HG03575 (cell line): Measurements from ENCODE around the gene PHF12.
"Not testable (repeated sequence)": the region's sequence is repeated elsewhere in the genome, so short reads cannot be mapped to it uniquely, and the experiment has no call there.

Experiments used
- ATAC-seq: cut with Tn5 transposase; IDR thresholded peaks from one replicate; pipeline ENCODE4 v1.9.1; 2021; ENCODE audit not compliant: unreplicated experiment, insufficient number of reproducible peaks, low FRiP score; ENCODE audit errors: extremely low read depth

The PHF12 gene

DNA sequence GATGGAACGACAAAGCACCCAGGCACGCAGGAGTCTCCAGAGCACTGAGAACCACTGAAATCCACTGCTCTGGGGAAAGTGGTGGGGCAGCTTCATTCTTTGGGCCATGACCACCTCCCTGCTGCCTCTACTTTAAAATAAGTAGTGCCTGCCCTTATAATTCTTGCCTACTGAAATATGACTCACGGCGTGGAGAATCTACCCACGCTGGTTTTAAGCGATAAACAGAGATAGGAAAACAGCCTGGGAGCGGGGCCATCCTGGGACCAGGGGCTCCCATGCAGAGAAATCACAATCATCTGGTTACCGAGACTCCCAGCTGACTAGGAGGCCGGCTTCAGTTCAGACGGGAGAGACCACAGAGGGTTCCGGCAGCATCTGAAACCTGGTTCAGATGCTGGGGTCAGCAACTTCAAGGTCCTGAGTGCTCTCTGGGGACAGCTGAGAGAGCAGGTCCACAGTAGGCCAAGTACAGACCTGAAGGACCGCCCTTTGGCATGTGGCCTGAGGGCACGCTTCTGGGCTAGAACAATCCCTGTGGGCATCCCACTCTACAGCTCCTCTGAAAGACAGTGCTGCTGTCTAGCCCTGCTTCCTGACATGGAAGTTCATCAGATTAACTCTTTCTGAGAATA lies 39.8 kb downstream of the PHF12 start:
- no peak for ATAC-seq

DNA sequence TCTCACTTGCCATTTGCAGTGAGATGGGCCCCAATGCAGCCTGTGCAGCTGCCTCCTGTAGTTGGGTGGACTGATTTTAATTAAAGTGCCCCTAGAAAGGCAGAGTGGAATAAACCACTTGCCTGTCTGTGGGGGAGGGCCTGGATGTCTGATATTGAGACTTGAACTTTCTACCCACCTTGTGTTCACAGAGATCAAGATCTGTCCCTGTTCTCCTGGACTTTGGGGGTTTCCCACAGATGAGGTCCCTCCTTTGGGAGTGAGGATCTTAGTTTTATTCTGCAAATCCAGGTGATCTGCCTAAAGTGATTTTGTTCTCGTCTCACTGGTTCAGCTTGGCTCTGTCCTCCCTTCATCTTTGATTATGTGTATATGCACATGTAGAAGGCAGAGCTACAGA lies 40.8 kb downstream of the PHF12 start:
- ATAC-seq = no peak

DNA sequence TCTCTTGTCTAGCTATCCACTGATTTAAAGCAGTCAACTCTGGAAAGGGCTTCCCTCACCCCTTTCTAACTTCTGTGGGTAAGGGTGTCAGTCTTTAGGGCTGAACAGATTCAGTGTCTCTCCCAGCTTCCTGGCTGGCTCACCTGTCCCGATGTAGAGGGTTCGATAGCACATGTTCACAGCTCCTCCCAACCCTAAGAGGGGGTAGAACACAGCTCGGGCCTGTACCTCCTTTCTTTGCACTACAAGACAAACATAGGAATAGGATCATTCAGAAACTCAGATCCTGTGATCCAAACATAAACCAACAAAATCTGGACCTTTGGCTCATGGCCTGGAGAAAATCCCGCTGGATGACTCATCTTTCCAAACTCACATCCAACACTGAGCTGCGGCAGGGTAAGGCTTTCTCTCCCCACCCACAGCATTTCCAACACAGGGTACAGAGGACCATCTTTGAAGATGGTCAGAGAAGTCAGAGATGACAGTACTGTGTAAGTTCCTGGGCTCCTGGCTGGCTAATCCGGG lies 42.6 kb downstream of the PHF12 start:
- no peak for ATAC-seq

DNA sequence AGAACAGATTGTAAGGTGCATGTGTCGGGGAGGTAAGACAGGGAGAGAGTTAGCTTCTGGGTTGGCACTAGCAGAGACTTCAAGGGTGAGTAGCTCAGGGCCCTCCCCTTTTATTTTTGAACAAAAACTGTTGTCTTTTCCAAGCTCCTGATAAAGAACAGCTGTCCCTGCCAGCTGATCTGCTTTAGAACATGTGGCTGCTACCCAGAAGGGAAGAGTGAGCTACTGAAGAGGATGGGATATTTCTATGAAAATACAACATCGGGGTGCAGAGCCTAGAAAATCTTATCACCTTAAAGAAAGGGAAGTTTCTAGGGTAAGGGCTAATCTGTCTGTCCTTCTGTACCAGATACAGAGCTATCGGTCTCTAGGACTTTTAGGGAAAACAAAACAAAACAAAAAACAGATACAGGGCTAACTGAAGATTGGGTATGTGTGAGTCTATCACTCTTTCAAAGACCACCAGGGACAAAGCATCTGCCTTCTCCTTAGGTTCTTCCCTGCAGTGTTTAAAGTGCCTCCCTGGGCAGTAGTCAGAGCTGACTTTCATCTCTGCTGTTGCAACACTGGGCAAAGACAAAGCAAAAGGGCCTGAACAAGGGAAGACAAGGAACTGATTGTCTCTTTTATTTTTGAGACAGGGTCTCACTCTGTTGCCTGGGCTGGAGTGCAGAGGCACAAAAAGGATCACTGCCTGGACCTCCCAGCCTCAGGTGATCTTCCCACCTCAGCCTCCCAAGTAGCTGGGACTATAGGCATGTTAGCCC lies 43.4 kb downstream of the PHF12 start:
- no peak for ATAC-seq

DNA sequence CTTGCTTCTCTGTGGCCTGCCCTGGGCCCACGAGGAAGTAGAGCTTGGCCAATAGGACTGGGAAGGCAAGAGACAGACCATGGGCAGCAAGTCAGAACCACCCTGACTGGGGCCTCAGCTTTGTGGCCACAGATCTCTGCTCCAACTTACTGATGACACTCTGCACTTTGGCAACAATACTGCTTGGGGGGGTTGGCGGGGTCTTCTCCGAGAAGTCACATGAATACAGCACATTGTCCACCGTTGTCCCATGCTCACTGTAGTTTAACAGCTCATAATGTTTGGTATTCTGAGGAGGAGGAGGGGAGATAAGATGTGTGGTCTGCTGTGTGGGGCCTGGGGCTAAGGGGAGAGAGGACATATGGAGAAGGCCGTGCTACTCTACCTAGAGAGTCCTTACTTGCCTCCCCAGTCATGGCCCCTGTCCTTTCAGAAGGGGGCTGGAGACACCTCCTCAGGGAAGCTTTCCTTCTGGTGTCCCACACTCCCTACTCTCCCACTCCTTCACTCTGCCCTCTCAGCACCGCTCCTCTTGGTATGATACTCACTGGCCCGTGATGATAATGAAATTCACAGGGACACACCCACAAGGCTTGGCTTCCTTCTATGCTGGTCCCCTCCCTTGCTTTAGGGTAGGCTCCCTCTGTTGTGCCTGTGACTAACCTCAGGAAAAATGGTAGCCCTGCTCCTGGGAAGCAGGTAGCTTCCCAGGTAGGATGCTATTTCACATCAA lies 44.4 kb downstream of the PHF12 start:
- no peak for ATAC-seq

DNA sequence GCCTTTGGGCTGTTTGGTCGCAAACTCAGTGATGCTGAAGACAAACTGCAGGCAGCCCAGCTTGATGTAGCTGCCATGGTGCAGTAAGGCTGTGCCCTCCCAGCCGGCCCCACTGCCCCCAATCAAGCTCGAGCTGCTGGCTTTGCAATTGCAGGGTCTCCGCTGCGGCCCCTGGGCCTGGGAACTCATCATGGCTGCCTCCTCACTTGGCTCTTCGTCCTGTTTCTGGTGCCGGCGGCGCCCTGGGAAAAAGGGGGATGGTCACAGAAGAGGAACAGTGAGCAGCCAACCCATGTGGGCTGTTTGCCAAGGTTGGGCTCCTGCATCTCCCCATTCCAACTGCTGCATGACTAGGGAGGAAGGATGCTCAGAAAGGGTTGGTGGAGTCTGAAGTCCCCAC lies 45.0 kb downstream of the PHF12 start:
- ATAC-seq = no peak

DNA sequence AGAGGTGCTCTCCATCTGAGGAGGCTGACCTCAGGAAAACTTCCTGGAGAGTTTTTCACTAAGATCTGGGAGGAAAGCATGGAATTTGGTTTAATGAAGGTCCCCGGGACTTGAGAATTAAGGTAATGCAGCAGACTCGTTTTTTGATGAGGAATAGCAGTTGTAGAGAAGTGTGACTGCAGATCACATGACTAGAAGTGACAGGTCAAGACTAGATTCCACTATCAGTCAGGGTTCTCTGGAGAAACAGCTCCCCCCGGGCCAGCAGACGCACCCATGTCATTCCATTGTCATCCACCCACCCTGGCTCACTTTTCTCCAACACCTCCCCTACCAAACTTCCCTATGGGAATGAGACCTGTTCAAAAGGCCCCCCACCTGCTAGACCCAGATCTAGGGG lies 46.5 kb downstream of the PHF12 start:
- no peak for ATAC-seq

DNA sequence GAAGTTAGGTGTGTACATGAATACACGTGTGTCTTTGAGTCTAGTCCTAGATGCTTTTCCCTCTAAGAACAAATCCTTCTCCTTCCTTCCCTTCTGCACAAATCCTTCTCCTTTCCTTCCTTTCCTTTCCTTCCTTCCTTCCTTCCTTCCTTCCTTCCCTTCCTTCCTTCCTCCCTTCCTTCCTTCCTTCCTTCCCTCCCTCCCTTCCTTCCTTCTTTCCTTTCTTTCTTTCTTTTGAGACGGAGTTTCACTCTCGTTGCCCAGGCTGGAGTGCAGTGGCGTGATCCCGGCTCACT lies 47.8 kb downstream of the PHF12 start:
- not testable (repeated sequence) for ATAC-seq

DNA sequence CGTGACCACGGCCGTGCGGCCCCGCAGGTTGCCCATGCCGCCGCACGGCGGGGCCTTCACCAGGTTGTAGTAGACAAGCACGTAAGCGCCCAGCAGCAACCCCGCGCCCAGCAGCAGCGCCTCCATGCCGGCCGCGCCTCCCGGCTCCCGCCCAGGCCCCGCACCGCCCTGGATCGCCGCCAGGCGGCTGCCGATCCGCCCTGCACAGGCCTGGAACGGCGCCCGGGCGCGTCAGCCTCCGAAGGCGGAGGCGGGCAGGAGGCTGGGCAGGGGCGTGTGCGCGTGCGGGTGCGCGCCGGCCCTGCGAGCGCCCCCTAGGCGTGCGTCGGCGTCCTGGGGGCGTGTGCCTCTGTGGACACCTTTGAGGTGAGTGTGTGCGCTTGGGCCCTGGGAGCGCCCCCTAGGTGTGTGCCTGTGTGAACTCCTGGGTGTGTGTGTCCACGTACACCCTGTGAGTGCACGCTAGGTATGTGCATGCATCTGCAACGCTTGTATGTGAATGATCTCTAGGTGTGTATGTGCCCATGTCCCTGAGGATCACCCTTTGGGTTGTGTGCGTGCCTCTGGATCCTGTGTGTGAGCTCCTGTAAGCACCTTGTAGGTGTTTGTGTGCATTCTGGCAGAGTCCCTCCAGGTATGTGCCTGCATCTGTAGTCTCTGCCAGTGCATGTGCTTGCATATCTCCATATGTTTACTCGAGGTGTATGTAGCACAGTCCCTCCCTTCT lies 48.3 kb downstream of the PHF12 start, which contains the start of gene DHRS13:
DHRS13 (minus strand) TSS at position 261 of the 727 bp plus-strand sequence; CDS start at position 126, 135 bp downstream.
- ATAC-seq = no peak

DNA sequence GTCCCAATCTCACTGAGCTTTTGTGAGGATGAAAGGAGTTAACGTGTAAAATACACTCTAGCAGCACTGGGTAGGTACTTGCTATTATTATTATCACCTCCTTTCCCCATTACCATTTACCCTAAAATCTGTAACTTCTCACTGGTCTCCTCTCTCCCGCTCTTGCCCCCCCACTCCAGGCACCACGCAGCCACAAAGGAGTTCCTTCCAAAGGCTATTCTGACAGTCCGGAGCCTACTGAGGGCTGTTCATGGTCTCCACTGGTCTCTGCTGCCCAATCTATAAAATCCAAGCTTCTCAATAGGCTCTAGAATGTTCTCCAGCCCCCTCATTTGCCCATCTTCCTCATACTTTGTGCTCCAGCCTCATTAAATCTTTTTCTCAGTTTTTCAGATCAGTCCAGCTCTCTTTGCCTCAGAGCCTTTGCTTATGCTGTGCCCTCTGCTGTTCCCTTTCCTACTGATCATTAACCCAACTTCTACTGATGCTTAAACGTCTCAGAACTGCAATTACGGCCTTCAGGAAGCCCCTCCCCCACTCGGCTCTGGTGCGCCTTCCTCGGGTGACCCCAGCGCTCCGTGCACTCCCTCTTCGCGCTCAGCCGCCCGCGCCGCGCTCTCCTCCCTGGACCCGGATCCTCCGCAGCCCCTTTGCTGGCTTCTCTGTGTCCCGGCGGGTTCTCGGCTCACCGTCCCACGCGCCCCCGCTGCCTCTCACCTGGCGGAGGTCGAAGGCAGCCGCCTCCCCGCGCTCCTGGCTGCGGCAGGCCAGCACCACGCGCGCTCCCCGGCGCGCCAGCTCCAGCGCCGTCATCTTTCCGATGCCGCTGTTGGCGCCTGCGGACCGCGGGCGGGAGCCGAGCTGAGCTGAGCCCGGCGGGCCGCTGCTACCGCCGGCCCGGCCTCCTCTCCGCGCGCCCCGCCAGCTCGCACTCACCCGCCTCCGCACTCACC lies 49.2 kb downstream of the PHF12 start:
- no peak for ATAC-seq

DNA sequence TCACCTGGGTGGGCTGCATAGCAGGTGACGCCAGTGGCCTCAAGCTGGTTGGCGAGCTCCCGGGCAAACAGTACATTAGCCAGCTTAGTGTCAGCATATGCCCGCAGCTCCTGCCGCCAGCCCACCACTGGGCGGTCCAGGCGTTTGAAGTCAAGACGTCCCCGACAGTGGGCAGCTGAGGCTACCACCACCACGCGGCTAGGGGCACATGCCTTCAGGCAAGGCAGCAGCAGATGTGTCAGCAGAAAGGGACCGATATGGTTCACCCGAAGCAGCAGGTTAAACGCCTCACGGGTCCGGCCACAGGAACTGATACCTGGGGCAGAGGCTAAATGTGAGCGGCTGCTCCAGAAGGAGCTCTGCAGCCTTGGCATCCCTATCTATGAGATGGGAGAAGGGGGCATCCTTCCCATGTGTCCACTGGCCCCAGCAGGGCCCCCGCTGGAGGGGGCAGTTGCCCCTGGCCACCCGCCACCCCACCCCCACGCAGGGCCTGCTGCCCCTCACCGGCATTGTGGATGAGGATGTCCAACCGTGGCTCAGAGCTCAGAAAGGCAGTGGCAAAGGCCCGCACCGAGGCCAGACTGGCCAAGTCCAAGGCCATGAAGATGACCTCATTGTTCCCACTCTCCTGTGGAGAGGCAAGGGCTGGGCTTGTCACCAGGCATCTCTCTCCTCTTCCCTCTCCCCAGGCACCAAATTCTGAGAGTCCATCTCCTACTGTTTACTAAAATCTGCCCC lies 50.2 kb downstream of the PHF12 start:
- ATAC-seq = no peak

DNA sequence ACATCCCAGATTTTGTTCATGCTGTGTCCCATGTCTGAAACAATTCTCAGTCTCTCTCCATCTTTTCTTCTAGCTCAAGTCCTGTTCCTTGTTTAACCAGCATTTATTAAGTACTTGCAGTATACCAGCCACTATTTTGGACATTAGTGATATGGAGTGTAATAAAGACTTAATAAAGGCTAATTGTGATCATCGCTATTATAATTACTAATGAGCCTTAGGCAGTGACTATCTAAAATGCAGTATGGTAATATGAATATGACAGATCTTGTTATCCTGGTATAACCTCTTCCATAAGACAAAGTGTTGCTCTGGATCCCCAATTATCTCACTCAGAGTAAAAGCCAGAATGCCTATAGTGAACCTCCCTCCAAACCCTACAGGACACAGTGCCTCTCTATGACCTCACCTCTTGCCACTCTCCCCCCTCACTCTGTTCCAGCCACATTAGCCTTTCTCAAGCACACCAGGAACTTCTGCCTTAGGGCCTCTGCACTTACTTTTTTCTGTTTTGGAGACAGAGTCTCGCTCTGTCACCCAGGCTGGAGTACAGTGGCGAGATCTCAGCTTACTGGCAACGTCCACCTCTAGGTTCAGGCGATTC lies 52.0 kb downstream of the PHF12 start:
- no peak for ATAC-seq

DNA sequence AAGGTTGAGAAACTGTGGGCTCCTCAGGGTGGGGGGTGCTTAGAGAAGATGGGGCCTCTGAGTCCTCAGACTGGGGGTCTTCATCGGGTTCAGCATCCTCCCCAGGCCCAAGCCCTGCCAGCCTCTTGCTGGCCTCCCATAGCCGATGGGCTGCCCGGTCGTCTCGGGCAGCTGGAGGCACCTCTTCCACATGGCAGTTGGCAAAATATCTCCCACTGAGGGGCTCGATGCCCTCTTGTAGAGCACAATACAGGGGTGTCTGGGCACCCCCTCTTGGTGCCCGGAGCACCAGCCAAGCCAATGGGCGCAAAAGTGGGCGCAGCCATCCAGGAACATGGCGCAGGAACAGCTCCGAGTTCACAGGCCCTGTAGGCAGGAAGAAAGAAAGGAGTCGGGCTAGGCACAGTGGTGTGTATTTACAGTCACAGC lies 52.8 kb downstream of the PHF12 start:
- ATAC-seq = no peak

DNA sequence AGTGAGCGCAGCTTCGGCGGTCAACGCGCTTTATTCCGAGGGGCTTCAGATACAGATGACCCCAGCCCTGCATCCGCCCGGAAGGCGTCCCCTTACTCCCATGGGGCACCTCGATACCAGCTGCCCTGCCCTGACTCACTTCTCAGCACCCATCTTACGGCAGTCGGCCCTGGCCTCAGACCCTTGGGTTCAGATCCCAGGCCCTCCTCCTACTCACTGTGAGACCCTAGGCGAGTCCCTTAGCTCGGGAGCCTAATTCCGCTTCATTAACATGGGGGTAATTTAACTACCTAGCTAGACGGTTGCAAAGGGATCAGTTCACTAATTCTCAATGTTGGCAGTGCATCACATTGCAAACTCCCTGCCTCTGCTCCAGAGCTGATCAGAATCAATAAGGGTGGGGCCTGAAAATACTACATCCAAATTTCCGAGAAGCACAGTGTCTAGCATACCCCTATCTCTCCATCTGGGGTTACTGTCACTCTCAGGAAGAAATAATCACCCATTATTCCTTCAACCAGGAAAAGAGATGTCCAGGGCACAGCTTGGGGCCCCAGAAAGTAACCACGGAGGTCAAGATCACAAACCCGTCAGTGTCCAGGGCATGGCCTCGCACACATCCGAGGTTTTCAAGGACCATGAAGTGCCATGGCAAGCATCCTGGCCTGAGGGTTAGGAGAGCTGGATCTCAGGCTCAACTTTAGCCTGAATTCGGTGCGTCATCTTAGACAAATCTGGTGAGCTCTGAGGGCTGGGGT lies 53.4 kb downstream of the PHF12 start:
- no peak for ATAC-seq

DNA sequence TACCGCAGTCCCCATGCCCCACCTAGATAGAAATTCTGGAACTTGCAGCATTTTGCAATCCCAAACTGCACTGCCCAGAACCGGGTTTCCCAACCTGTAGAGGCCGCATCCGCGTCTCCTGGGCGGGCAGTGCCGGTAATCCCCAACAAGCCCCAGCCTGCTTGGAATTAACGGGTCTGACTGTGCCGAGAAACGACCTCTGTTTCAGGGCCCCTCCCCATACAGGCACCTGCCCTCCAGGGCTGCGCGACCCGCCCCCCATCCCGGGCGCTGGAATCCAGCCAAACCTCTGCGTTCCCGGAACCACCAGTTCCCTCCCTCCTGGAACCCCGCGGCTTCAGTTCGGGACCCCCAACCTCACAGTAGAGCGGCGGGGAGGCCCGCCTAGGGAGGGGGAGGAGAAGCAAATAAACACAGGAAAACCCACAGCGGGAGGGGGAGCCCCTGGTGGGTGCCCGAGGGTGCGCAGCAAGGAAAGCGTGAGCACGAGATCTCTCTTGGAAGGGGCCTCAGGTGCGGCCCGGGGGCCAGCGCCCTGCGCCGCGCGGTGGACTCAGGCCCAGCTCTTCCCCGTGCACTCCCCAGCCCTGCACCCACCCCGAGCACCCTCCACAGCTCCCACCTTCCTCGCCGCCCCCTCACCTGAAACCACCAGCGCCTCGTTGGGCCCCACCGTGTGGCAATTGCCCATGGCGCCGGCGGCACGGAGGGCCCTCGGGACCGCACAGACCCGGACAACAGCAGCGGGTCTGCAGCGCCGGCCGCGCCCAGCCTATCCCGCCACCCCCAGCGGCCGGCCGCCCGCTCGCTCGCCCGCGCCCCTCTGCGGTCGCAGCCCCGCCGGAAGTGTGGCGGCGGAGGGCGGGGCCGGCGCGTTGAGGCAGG lies 54.2 kb downstream of the PHF12 start, which contains the start of gene FLOT2:
FLOT2 (minus strand) TSS at position 850 of the 885 bp plus-strand sequence; CDS start at position 691, 159 bp downstream.
- ATAC-seq = no peak

DNA sequence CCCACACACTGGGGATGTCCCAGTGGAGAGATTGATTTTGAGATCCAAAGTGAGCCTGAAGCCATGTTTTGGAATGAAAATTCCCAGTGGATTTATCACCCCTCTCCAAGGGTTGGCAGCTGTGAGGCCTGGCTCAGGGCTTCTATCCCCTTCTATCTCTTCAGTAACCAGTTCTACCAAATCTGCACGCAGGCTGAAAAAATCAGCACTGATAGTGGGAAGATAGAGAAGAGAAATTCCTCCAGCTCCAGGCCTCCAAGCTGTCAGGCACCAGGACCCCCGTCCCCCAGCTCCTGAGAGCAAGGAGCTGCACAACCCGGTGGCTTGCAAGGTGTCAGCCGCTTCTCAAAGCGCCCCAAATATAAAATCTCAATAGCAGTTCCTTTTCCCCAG lies 54.8 kb downstream of the PHF12 start:
- ATAC-seq = no peak
